GM21381 (cell line): ENCODE results near the gene BRF1.

Experiments used
- ATAC-seq: cut with Tn5 transposase; IDR thresholded peaks from one replicate; pipeline ENCODE4 v1.9.1; 2021; ENCODE audit warnings: mild to moderate bottlenecking, moderate library complexity; ENCODE audit not compliant: unreplicated experiment

BRF1 gene

DNA sequence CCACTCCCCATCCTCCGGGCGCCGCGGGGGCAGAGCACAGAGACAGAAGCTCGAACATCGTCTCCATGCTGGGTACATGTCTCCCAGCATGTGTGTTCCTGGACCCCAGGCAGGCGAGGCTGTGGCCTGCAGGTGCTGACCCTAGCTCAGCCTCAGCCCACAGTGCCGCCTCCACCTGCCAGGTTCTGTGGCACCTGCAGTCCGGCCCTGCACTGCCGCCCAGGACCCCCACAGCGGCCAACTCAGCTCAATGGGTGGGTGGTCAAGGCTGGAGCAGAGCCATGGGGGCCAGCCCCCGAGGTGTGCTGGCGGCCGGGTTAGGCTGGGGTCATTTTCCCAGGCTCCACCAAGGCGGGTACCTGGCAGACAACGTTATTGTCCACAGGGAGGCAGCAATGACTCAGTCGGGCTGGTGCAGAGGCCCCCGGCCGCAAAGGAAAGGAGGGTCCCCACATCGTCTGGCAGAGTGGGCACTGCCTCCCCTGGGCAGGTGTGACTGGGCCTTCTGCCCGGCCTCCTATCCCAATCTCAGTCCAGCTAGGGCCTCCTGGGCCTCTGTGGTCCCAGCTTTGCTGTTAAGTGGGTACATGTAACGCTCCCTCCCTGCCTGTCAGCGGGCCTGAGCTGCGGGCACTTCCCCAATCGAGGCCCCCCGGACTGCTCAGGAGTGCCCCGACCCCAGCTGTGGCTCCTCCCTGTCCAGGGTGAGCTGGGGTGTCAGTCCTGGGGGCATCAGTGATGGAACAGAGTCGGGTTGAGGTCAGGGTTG is 99.5 kb downstream of the BRF1 start:
- no peak for ATAC-seq

DNA sequence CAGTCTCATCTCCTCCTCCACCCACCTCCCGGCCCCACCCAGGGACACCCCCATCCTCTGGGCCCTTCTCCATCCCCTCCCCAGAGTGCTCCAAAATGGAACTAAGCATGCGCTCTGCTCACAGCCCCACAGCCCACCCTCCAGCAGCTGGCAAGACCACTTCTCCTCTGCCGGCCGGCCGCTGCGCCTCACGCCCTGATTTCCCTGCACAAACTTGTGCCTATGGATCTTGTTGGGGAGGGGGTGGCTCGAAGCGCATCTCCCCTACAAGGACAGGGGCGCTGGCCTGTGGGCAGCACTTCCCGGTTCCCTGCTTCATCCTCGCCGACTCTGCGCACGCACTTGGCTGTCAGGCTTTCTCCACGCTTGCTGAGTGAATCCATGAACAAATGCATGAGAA is 100.2 kb downstream of the BRF1 start:
- ATAC-seq = no peak

DNA sequence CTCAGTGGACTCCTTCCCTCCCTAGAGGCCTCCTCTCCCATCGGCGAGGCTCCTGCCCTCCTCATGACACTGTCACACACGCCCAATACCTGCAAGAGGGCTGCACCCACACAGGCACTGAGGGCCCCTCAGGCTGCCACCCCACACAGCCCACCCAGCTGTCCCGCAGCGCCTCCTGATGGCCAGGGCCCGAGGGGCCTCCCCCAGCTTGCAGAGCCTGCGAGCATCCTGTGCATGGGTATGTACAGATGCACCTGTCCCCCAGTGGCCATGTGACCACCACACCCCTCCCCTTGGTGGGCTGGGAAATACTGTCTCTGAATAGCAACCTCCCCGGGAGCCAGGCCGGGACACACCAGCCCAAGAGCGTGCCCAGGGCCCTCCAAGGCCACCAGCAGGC is 100.7 kb downstream of the BRF1 start:
- no peak for ATAC-seq

DNA sequence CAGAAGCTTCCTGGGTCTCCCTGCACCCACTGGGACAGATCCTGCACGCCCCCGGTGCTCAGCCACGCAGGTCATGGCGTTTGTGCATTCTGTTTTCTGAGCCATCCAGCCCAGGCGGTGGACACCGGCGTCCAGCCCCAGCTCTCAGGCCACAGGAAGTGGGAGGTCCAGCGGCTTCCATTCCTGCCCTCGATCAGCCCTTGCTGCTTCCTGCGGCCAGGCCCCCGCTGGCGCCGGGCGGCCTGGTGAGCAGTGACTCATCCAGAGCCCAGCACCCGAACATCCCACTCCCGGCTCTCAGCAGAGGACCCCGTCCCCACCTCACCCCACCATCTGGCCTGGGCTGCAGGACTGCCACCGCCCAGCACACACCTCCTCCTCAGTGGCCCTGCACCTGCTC is 101.7 kb downstream of the BRF1 start:
- ATAC-seq = no peak

DNA sequence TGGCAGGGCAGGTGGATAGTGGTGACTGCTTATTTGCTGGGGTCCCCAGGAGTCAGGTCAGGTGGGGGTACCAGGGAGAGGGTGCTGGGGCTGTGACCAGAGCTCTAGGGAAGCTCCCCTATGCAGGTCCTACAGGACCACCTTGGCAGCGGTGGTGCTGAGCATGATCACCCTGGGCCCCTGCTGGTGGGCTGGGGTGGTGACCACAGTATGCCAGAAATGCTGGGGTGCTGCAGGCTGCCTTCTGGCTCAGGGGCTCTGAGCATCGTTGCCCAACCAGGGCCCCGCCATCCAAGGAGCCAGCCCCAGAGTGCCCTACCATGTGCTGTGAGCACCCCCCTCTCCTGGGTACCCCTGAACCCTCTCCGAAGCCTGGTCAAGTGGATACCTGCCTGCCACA is 102.2 kb downstream of the BRF1 start:
- ATAC-seq = no peak

DNA sequence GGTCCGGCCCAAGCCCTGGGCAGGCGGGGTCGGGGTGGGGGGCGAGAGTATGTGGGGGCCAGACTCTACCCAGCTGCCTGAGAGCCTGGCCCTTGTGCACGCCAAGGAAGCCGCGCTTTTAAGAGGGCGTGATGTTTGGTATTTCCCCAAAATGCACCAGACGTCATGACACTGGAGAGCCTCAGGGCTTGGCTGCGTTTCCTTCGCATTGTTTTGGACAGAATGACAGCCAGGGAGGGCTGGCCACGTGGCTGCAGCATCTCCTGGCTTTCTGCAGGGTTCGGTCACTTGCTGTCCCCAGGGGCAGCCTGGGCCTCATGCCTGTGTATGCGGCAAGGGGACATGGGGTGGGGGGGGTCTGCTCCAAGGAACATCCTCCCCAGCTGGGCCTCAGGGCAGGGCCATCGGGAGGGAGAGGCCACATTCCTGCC is 103.6 kb downstream of the BRF1 start:
- no peak for ATAC-seq

DNA sequence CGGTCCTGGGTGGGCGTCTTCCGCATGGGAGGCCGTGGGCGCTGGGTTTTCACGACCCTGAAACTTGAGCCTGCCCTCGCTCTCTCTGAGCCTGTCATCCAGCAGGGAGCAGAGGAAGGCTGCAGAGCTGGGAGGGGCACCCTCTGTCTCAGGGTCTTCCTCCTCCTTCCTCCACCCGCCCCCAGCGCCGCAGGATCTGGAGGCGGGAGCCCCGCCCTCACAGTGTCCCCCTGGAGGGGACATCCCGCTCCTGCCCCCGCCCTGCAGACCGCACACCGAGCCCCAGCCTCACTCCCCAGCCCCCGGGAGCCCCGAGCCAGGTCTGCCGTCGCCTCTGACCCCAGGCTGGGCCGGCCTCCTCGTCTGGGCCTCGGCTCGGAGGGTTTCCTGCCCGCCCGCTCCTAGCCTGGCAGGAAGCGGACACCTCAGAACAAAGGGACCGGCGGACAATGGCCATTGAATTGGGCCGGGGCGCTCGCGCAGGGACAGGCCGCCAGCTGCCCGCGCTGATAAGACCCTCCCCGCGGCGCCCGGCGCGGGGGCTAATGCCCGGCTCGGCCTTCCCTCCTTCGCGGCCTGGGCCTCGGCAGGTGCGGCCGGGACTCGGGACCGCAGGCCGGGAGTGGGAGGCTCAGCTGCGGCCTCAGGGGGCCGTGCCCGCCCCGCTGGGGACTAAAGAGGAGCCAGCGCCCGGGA is 104.4 kb downstream of the BRF1 start:
- no peak for ATAC-seq

DNA sequence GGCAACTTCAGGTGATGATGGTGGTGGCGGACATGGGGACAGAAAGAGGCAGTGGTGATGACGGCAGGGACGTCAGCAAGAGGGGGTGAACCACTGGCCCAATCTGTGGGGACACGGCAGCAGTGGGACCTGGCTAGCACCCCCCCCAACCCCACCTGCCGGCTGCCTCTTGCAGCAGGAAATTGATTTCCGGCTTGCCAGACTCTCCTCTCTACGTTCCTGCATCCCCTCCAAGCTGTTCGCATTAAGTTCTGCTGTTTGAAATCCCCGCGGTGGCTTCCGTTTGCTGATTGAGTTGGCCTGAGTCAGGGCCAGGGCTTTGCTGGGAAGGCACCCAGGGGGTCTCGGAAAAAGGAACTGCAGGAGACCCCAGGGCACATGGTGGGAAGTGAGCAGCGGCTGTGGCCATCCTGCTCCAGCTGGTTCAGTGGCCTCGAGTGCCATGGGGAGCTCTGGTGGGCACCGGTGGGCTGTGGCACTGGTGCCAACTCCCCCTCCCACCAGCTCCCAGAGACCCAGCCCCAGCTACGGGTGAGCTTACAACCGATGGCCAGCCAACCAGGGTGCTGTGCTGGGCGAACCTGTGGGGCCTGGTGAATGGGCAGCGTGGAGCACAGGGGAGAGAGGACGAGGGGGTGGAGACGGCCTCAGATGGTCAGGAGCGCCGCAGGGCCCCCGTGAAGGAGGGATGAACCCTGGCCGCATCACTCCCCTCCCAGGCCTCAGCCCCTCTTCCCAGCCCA is 105.1 kb downstream of the BRF1 start:
- no peak for ATAC-seq

DNA sequence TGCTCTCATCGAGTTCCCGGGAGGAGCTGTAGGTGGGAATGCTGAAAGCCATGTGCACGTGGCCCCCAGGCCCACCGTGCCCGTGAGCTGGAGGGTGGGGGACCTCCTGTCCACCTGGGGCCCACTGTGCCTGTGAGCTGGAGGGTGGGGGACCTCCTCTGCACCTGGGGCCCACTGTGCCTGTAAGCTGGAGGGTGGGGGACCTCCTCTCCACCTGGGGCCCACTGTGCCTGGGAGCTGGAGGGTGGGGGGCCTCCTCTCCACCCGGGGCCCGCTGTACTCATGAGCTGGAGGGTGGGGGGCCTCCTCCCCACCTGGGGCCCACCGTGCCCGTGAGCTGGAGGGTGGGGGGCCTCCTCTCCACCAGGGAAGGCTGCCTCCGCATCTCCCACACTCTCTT is 105.8 kb downstream of the BRF1 start:
- ATAC-seq = no peak

DNA sequence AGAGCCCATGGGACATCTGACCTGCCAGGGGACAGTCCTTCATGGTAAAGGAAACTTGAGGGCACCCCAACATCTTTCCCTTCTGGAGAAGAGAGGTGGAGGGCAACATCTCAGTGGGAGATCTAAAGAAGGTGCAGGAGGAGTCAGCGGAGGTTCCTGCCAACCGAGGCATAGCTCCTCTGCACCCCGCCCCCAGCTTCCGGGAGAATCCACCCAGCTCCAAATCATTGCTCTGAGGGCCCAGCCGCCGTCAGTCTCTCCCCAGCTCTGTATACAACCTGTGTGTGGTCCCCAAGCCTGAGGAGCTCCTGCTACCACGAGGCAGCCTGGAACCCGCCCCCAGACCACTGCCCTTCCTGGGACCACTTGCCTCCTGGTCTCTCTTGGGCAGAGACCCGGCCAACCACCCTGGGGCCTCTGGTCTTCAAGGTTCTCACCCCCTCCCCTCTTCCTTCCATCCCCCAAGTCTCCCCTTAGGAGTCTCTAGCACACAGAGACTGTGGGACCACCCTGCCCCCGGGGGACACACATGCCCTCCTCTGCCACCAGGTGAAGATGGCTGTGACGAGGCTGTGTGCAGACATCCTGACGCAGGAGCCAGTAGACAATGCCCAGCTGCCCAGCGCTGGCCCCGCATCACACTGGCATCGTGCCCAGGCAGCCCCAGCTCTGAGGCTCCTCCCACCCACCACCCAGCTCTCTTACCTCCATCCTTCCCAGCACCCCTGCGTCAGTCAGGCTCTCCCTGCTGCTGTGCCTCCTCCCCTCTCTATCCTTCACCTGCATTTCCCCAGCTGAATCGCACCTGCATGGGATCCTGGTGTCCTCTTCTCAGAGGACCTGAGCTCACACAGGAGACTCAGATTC is 106.7 kb downstream of the BRF1 start:
- ATAC-seq = no peak

DNA sequence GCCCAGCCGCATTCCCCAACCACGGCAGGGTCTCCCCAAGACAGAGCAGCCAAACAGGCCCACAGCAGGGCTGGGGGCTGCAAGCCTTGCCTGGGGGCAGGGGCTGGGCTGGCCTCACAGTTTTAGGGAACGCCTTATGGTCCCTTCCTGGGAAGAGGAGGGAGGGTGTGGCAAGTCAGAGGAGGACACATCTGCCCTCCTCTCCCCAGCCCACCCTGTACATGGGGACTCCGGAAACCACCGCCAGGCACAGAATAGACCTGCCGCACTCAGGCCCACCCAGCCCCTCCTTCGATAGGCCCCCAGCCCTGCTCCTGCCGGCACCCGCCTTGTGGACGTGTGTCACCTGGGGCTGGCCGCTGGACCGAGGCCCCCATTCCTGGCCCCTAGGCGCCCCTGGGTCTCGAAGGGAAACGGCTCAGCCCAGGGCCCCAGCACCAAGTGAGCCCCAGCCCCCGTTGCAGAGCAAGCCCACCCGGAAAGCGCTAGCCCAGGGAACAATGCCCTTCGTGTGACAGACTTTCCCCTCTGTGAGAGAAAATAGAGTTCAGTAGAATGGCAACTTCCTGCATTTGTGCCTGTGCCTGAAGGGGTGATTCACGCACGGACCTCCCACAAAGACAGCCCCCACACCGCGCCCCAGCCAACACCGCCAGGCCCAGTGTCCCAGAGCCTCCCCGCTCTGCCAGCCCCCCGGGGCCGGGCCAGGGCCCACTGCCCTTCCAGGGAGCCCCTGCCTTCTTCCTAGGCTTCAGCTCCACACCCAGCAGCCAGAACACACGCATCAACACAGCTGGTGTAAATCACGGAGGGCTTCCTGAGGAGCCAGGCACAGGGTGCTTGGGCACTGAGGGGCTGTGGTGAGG is 107.7 kb downstream of the BRF1 start:
- ATAC-seq = no peak

DNA sequence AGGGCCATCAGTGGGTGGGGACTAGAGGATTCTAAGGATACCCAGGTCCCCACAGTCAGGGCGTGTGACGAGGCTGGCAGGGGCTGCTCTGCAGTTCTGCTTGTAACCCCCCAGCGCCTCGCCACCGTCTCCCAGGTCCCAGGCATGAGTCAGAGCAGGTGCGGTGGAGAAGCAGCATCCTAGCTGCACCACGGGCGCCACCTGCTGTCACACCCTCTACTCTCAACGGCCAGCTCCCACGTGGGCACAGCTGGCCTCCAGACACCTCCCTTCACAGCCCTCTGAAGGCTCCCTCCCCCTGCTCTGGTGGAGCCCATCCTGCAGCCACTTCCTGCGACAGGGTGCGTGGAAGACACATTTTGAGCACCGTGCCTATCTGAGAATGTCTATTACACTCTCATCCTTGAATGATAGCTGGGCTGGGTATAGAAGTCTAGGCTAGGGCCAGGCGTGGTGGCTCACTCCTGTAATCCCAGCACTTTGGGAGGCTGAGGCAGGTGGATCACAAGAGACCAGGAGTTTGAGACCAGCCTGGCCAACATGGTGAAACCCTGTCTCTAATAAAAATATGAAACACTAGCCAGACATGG is 112.8 kb downstream of the BRF1 start:
- ATAC-seq = no peak

DNA sequence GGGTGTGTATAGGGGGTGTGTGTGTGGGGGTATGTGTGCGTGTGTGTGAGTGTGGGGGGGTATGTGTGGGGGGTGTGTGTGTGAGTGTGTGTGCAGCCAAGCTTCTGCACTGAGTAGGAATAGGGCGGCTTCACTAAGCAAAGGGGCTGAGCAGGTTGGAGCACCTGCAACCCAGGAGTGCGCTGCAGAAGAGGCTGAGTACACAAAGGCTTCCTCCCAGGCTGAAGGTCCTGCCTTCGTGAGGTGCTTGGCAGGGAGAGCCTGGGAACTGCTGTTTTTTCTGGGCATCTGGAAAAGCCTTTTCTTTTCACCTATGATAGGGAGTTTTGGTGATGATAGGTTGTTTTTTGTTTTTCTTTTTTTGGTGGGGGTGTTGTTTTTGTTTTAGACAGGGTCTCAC is 113.7 kb downstream of the BRF1 start:
- no peak for ATAC-seq

DNA sequence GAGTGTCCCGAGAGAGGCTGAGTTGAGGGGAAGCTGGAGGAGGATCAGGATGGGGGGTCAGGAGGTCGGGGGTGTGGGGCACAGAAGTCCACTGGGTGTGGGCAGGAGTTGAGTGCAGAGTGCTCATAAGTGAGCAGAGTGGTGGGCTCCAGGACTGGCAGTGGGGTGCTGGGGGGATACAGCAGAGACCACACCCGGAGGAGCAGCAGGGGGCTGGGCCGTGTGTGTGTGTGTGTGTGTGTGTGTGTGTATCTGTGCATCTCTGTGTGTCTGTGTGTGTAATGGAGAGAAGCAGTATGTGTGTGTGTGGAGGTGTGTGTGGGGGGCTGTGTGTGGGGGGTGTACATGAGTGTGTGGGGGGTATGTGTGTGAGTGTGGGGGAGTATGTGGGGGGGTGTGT is 114.8 kb downstream of the BRF1 start:
- no peak for ATAC-seq

DNA sequence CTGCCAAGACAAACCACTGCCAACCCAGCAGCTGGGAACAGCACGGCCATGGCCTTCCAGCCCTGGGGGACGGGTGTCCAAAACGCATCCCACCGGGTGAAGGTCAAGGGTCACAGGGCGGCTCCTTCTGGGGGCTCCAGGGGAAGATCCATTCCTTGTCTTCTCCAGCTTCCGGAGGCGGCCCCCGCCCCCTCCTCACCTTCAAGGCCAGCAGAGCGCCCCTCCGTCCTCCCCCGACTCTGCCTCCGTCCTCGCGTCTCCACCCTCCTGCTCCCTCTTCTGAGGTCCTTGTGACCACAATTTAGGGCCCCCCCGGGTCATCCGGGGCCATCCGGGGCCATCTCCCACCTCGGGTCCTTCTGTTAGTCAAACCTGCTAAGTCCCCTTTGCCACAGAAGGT is 115.8 kb downstream of the BRF1 start:
- ATAC-seq = no peak

DNA sequence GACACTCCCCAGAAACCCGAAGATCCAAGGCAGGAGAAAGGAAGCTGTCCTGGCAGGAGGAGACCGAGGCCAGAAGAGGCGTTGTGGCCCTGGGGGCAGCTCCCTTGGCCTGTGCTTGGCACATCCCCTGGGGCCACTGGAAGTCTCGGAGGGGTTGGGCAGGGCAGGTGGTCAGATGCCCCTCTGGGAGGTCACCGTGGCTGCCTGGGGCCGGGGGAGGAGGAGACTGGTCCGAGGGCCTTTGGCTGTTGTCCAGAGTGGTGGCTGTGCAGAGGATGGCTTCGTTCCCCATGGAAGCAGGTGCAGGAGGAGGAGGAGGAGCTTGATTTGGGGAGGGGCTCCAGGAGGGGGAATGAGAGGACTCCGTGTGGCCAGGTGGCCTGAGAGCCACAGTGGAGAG is 116.3 kb downstream of the BRF1 start:
- no peak for ATAC-seq

DNA sequence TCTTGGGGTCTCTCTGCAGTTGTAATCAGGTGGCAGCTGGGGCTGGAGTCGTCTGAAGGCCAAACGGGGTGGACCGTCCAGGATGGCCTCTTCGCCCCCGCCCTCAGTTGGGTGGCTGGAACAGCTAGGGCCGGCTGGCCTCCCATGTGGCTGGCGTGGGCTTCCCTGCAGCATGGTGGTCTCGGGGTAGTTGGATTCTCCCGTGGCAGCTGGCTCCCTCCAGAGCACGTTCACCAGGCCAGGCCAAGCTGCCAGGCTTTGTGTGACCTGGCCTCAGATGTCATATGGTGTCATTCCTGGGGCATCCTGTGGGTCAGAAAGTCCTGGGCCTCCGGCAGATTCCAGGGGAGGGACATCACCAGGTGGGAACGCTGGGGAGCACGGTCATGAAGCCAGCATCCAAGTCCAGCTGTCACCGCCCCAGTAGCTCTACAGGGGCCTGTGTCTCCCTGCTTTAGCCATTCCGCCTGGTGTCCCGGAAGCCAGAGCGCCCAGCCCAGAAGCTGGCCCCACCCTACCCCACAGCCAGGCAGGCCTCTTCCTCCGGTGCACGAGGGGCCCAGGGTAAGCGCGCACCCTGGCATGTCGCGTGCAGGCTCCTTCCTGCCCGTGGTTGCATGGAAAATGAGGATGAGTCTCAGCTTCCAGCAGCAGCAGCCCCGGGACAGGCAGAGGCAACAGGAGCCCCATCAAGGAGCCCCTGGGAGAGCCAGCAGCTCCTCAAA is 118.3 kb downstream of the BRF1 start:
- ATAC-seq = no peak

DNA sequence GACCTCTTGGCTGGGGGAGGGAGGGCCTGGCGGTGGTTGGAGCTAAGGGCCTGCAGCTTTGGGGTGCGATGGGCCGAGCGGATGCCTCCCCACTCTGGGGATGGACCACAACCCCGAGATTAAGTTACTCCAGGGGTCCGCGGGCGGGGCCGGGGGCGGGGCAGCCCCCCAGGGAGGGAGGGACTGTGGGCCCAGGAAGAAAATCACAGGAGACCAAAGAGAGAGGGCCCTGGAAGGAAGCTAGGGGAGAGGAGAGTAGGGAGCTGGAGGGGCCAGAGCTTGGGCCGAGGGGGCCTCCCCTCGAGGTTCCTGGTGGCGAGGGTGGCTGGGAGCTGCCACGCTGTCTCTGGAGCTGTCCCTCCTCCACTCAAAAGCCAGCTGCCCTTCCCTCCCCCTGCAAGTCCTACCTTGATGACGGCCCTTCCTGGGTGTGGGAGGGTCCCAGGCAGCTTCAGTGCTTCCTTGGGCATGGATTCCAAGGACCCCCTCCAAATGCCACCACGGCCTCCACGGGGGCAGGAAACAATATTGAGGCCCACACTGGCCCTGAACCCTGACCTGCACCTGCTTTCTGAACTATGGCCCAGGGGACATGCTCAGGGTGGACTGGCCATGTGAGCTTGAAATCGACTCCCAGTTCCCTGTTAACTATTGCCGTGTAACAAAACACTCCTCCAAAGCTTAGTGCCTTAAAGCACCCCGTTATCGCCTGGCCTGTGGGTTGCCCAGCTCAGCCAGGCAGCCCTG is 119.1 kb downstream of the BRF1 start:
- no peak for ATAC-seq
